IPS-18c (cell line): ENCODE data around the gene ARHGAP26.

ENCODE experiments used
- H3K4me3 ChIP-seq: 2 replicates; pipeline ENCODE4 v1.7.0; 2013; ENCODE audit warnings: low read depth, mild to moderate bottlenecking, low read length, moderate library complexity; ENCODE audit not compliant: insufficient read depth
- H3K9me3 ChIP-seq: one replicate; pipeline ENCODE4 v1.6.1; 2013; ENCODE audit warnings: mild to moderate bottlenecking, low read length, moderate library complexity; ENCODE audit not compliant: control insufficient read depth, insufficient read depth

The ARHGAP26 gene

DNA sequence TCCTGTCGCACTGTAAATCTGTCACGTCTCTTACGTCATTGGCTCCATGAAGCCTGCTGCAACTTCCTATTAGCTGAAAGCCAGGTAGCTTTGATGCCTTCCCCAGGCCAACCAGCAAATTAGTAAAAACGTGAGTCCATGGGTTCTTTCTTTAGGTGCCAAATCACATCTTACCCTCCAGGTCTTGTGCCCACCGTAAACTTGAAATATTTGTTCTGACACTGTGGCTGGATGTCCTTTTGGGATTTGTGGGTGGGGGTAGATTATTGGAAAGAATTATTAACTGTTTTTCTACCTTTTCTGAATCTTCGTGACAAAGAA lies 460.5 kb downstream of the ARHGAP26 start:
- no peaks in the 10 kb centered on the region for H3K9me3 ChIP-seq
- H3K4me3 ChIP-seq, result no peak overlapping the region

DNA sequence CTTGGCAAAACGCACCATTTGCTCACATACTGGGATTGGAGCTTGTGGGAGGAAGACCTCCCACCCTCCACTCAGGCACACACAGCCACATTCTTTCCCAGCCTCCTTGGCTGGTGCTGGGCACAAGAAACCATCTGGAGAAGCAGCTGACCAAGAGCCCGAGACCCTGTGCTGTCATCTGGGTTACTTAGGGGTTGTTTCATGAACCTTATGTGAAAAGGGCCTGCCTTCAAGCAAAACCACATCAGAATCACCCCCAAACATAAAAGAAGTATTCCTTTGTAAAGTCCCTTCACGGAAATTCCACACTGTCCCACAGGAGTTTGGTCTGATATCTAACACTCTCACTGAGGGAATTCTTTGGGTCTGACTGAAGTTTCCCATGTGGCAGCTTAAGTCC lies 461.2 kb downstream of the ARHGAP26 start:
- Histone ChIP-seq H3K9me3 (no peaks in the 10 kb centered on the region), H3K4me3 (no peak overlapping the region)

DNA sequence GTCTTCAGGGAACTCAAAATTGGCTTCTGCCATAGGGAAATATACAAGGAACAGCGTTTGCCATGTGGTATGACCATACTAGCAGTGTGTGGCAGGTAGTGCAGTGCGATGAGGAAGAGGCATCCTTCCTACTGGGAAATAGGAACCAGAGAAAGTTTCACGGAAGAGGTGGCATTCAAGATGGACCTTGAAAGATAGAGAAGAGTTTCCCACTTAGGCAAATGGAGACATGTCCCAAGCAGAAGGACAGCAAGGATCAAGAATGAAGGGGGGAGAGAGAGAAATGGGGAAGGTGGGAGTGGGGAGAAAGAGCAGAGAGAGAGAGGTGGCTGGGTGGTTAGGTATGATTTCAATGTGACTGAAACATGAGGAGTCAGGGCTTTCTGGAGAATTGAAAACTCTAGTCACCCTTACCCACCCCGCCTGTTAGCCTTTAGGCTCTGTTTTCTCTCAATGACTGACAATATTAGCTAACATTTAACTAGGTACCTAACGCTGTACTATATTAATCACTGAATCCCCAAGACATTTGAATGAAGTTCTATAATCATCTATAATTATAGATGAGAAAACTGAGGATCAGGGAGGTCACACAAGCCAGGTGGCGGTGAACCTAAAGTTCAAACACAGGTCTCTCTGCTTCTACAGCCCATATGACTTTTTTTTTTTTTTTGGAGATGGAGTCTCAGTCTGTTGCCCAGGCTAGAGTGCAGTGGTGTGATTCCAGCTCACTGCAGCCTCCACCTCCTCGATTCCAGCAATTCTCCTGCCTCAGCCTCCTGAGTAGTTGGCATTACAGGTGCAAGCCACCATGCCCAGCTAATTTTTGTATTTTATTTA lies 462.0 kb downstream of the ARHGAP26 start:
- Histone ChIP-seq H3K9me3 (no peaks in the 10 kb centered on the region), H3K4me3 (no peak overlapping the region)

DNA sequence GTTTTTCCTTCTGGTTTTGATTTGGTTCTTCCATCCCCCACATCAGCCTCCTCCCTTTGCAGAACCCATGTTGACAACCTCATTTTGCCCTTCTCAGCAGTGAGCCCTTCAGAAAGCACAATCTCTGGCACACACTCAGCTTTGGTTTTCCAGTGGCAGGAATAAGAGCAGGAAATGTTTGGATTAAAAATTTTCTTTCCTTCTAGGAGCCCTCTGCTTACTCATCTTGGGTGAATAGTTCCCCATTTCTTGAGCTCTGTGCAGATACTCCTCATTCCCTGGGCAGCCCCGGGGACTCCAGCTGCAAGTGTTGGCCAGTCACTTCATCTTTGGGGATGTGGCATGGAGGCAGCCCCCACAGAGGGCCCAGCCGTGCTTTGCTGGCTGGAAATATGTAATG lies 462.9 kb downstream of the ARHGAP26 start:
- H3K4me3 ChIP-seq, result no peak overlapping the region
- no peaks in the 10 kb centered on the region for H3K9me3 ChIP-seq

DNA sequence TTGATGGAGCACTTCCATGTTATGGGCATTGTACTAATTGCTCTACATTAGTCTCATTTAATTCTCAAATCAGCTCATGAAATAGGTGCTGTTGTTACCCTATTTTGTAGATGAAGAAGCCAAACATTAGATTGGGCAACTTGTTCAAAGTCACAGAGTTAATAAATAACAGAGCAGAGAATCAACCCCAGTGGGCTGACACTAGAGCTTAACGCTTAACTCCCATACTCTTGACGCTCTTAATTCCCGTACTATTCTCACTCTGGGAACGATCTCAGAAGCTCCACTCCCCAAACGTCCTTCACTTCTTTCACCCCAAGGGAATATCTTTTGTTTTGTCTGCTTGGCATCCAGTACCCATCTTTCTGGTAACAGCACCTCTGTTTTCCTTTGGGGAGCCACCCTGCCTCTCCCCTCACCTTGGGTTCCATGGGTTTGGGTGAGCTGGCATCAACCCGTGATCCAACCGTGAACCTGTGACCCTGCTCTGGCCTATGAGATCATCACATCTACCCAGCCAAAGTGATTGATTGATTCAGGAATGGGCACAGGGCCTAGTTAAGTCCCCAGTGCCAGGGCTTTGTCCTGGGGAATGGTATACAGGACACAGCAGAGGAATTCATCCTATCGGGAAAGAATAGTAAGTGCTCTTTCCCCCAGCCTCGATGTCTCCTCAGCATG lies 464.1 kb downstream of the ARHGAP26 start:
- Histone ChIP-seq H3K4me3 (no peak overlapping the region), H3K9me3 (no peaks in the 10 kb centered on the region)

DNA sequence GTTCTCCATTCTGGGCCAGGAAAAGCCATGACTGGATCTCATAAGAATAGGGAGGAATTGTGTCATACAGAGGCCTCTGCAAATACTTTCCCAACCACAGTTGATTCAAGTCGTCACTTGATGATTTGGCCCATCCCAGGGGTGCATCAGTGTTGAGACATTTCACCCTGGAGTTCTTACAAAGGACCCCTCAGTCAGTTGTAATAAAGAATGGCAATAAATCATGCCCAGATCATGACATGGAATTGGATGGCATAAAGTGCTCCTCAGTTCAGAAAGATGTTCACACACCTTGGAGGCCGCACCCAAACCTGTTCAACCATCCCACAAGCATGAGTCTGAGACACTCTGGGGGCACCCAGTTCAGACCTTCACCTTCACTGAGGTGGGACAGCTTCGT lies 465.2 kb downstream of the ARHGAP26 start:
- Histone ChIP-seq H3K4me3 (no peak overlapping the region), H3K9me3 (no peaks in the 10 kb centered on the region)

DNA sequence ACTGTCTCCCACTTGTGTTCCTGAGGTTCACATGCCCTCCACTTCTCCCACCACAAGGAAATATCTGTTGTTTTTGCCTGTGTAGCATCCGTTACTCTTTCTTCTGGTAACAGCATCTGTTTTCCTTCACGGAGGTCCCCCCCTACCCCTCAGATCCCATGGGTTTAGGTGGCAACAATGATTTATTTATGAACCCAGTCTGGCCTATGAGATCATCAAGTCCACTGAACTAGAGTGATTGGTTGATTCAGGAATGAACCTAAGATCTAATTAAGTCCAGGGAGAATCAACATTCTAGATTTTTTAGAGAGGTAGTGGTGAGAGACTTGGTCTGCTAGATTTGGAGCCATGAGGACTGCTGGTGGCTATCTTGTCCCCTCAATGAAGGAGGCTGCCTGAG lies 466.5 kb downstream of the ARHGAP26 start:
- no peaks in the 10 kb centered on the region for H3K9me3 ChIP-seq
- no peak overlapping the region for H3K4me3 ChIP-seq

DNA sequence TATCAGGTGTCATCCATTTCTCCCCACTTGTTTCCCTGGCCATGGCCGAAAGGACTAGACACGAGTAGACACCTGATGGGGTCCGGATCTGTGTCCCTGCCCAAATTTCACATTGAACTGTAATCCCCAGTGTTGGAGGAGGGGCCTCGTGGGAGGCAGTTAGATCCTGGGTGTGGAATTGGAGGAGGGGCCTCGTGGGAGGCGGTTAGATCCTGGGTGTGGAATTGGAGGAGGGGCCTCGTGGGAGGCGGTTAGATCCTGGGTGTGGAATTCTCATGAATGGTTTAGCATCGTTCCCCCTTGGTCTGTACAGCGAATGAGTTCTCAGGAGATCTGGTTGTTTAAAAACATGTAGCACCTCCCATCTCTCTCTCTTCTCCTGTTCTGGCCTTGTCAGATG lies 467.5 kb downstream of the ARHGAP26 start:
- Histone ChIP-seq H3K9me3 (no peaks in the 10 kb centered on the region), H3K4me3 (no peak overlapping the region)

DNA sequence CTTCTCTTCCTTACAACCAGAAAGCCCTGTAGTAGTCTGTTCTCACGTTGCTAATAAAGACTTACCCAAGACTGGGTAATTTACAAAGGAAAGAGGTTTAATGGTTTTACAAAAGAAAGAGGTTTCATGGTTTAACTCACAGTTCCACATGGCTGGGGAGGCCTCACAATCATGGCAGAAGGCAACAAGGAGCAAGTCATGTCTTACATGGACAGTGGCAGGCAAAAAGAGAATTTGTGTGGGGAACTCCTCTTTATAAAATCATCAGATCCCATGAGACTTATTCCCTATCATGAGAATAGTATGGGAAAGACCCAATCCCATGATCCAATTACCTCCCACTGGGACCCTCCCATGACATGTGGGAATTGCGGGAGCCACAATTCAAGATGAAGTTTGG lies 468.4 kb downstream of the ARHGAP26 start:
- no peaks in the 10 kb centered on the region for H3K9me3 ChIP-seq
- no peak overlapping the region for H3K4me3 ChIP-seq

DNA sequence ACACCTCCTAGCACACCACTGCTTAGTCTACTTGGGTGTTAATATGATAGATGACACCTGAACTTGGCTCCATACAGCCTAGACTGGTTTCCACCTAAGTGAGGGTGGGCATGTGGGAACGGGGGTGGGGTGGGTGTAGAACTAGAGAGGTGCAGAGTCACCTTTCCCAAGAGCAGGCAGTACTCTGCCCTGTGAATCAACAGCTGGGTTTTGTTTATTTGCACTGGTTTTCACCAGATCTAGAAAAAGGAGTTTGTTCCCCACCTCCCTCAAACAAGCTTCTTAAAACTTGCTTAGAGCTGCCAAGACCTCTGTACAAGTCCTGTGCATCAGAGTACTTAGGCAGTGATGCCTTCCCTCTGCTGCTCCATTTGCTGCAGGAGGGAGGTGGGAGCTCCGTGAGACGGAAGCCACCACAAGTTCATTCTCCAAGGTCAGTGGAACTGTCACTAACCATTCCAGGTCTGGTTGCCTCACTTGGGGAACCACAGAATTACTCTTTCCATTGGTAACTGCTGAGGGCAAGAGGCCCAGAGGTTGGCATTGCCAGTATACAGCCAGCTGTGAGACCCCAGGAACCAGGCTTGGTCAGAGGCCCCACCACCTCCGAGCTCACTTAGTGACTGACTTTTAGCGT lies 469.8 kb downstream of the ARHGAP26 start:
- H3K4me3 ChIP-seq, result no peak overlapping the region
- no peaks in the 10 kb centered on the region for H3K9me3 ChIP-seq

DNA sequence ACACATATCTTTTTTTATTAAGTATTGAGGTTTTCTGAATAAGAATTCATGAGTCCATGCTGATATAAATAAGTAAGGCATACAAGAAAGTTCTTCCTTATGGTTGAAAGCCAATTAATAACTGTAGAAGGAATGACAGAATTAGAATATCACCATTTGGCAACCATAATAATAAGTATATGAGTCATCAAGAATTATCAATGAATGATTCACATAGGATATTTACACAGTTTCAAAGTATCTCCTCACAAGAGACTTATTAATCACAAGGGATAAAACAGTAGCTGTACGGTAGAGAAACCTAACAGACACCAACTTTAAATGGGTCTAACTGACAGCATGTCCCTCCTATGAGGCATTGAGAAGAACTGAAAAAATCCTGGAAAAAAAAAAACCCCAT lies 471.7 kb downstream of the ARHGAP26 start:
- no peak overlapping the region for H3K4me3 ChIP-seq
- no peaks in the 10 kb centered on the region for H3K9me3 ChIP-seq

DNA sequence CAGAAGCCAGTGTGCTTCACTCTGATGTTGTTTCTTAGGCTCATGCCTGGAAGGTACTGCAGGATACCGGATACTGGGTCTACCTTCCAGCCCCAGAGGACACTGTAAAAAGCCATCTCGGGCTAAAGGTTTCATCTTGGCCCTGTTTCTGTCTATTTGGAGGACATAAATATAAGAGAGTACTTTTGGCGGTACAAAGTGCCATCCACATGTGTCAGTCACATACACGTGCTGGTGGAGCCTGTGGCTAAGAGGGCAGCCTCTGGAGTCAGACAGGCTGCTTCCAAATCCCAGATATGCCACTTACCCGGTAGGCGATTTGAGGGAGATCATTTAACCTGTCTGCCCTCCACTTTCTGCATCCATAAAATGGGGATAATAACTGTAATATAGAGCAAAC lies 472.9 kb downstream of the ARHGAP26 start:
- Histone ChIP-seq H3K9me3 (no peaks in the 10 kb centered on the region), H3K4me3 (no peak overlapping the region)

DNA sequence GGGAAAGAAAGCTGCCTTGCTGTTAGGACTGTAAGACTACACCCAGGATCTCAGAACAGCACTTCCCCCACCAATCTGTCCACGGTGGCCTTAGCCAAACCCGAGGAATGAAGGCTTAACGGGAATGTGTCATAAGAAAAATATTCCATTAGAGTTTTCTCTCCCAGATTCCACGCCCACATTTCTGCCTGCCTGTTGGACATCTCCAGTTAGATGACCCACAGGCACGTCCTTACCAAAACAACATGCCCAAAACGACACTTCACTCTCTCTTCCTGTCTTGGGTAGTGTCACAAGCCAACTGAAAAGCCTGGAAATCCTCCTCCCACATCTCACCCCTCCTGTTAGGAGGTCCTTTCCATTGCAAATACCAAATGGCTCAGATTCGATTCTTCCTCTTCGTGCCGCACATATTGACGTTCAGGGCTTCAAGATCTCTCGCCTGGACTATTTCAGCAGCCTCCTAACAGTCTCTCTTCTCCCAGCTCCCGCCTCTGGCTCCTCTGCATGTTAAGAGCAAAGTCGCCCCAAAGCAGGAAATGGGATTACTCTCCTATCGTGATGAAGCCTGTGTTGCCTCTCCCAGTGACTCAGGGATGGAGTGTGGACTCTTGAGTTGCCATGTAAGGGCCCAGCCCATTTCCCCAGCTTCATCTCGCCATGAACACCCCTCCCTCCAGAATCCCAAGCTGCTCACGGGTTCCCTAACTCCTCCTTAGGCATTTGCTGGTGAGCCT lies 474.0 kb downstream of the ARHGAP26 start:
- no peak overlapping the region for H3K4me3 ChIP-seq

DNA sequence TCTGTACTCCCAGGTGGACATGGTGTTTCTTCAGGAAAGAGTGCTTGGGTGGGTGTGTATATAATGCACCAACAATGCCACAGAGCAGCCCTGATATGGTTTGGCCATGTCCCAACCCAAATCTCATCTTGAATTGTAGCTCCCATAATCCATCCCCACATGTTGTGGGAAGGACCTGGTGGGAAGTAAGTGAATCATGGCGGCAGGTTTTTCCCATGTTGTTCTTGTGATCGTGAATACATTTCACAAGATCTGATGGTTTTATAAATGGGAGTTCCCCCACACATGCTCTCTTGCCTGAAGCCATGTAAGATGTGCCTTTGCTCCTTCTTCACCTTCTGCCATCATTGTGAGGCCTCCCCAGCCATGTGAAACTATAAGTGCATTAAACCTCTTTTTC lies 474.8 kb downstream of the ARHGAP26 start:
- Histone ChIP-seq H3K9me3 (no peaks in the 10 kb centered on the region), H3K4me3 (no peak overlapping the region)

More for the DNA sequence above, 474.0 kb downstream of the ARHGAP26 start:
- no peaks in the 10 kb centered on the region for H3K9me3 ChIP-seq

DNA sequence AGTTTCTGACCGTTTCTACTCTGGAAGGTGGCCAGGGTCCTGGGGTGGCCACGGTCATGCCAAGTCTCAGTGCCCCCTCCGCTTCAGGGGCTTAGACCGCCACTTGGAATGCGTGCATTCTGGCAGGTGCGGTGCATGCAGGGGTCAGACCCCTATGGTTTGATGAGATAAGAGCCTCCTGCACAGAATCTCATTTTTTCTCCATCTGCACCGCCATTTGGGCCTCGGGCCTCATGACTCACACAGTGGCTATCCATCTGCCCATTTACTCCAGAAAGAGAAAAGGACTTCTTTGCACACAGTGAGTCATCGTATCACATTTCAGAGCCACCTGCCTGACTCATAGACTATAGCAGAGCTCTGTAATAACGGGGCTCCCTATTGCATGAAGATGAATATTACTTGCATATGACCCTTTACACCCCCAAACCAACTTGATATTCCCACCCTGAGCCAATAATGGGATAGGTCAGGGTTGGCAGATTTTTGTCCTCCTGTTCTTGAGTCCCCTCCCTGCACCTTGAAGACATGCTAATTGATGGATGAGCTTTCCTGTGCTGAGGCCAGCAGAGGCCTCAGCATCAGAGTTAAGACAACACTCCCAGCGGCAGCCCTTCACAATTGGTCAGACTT lies 475.9 kb downstream of the ARHGAP26 start:
- Histone ChIP-seq H3K9me3 (no peaks in the 10 kb centered on the region), H3K4me3 (no peak overlapping the region)

DNA sequence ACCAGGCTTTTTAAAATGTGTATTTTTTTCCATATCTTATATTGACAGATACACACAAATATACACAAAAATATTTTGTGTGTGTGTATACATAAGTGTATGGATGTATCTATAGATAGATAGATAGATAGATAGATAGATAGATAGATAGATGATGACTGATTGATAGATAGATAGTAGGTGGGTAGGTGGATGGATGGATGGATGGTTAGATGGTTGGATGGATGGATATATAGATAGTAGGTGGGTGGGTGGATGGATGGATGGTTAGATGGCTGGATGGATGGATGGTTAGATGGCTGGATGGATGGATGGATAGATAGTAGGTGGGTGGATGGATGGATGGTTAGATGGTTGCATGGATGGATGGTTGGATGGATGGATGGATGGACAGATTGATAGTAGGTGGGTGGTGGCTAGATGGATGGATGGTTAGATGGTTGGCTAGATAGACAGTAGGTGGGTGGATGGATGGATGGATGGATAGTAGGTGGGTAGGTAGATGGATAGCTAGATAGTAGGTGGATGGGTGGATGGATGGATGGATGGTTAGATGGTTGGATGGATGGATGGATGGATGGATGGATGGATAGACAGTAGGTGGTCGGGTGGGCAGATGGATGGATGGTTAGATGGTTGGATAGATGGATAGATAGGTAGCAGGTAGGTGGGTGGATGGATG lies 477.1 kb downstream of the ARHGAP26 start:
- Histone ChIP-seq H3K4me3 (no peak overlapping the region), H3K9me3 (no peaks in the 10 kb centered on the region)

DNA sequence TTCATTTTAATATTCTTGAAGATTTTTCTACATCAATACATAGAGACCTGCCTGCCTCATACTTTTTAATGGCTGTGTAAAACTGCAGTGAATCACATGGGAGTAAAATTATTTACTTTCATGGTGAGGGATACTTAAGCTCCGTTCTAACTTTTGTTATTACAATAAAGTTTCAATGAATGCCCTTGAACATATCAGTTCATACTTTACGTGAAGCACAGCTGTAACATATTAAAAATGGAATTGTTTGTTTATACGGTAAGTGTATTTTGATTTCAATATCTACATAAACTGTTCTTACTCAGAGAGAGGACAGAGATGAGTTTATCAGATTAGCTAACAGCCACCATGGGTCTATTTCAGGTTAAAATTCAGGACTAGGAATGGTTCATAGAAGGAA lies 478.2 kb downstream of the ARHGAP26 start:
- Histone ChIP-seq H3K4me3 (no peak overlapping the region), H3K9me3 (no peaks in the 10 kb centered on the region)
